Measurements from ENCODE around the gene DHRS4.
"Not testable (repeated sequence)": the region's sequence is repeated elsewhere in the genome, so short reads cannot be mapped to it uniquely, and the experiment has no call there.

GRCh38 chr14:23999640-24000039 is 46.1 kb downstream of the DHRS4 start:
- TF ChIP-seq, protein P1, sequence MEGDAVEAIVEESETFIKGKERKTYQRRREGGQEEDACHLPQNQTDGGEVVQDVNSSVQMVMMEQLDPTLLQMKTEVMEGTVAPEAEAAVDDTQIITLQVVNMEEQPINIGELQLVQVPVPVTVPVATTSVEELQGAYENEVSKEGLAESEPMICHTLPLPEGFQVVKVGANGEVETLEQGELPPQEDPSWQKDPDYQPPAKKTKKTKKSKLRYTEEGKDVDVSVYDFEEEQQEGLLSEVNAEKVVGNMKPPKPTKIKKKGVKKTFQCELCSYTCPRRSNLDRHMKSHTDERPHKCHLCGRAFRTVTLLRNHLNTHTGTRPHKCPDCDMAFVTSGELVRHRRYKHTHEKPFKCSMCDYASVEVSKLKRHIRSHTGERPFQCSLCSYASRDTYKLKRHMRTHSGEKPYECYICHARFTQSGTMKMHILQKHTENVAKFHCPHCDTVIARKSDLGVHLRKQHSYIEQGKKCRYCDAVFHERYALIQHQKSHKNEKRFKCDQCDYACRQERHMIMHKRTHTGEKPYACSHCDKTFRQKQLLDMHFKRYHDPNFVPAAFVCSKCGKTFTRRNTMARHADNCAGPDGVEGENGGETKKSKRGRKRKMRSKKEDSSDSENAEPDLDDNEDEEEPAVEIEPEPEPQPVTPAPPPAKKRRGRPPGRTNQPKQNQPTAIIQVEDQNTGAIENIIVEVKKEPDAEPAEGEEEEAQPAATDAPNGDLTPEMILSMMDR (IDR thresholded peaks at IDR 0.05): not testable (repeated sequence)
- TF ChIP-seq ZNF423 (CRISPR knock-in tag; IDR thresholded peaks at IDR 0.05); ZBTB21 (CRISPR knock-in tag; IDR thresholded peaks at IDR 0.05; ENCODE audit: borderline replicate concordance); NR3C1 (CRISPR knock-in tag; conservative IDR thresholded peaks at IDR 0.05; ENCODE audit: low read depth); JAZF1 (CRISPR knock-in tag; IDR thresholded peaks at IDR 0.05); JUN (CRISPR knock-in tag; IDR thresholded peaks at IDR 0.05): not testable (repeated sequence)
- TF ChIP-seq, protein P2, sequence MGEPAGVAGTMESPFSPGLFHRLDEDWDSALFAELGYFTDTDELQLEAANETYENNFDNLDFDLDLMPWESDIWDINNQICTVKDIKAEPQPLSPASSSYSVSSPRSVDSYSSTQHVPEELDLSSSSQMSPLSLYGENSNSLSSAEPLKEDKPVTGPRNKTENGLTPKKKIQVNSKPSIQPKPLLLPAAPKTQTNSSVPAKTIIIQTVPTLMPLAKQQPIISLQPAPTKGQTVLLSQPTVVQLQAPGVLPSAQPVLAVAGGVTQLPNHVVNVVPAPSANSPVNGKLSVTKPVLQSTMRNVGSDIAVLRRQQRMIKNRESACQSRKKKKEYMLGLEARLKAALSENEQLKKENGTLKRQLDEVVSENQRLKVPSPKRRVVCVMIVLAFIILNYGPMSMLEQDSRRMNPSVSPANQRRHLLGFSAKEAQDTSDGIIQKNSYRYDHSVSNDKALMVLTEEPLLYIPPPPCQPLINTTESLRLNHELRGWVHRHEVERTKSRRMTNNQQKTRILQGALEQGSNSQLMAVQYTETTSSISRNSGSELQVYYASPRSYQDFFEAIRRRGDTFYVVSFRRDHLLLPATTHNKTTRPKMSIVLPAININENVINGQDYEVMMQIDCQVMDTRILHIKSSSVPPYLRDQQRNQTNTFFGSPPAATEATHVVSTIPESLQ (CRISPR knock-in tag; IDR thresholded peaks at IDR 0.05): not testable (repeated sequence)

Data from WTC11 (cell line).